H9 (cell line): ENCODE data around the gene LINGO3. TPM values are rescaled to one million over a fixed set of nuclear protein-coding genes. Genes with fewer than 3 reads are reported as not detected.
A peak's percentile ranks its signal among the peaks of the same experiment; 100 is the strongest.

Source experiments
- DNase-seq: peaks from one replicate; pipeline ENCODE4 v3.0.0-alpha.2; 2017
- H2AFZ ChIP-seq: one replicate; pipeline ENCODE4 v1.6.1; 2013; ENCODE audit warnings: mild to moderate bottlenecking, low read length, control low read depth, moderate library complexity
- H2AK5ac ChIP-seq: 2 replicates; pipeline ENCODE4 v1.6.1; 2013; ENCODE audit warnings: low read length, control low read depth, mixed read lengths; ENCODE audit not compliant: insufficient read length
- H2BK120ac ChIP-seq: one replicate; pipeline ENCODE4 v1.6.1; 2013; ENCODE audit warnings: low read depth, mild to moderate bottlenecking, low read length, control low read depth, inconsistent platforms; ENCODE audit not compliant: poor library complexity, severe bottlenecking
- H2BK12ac ChIP-seq: 2 replicates; pipeline ENCODE4 v1.6.1; 2013; ENCODE audit warnings: low read length, control low read depth, mixed read lengths, low read depth; ENCODE audit not compliant: insufficient read length
- H2BK15ac ChIP-seq: 2 replicates; pipeline ENCODE4 v1.6.1; 2013; ENCODE audit warnings: low read depth, low read length, control low read depth
- H2BK20ac ChIP-seq: one replicate; pipeline ENCODE4 v1.6.1; 2013; ENCODE audit warnings: low read depth, mild to moderate bottlenecking, low read length, control low read depth, inconsistent platforms; ENCODE audit not compliant: poor library complexity, severe bottlenecking
- H2BK5ac ChIP-seq: 2 replicates; pipeline ENCODE4 v1.6.1; 2013; ENCODE audit warnings: low read length, control low read depth, mixed read lengths; ENCODE audit not compliant: insufficient read length
- H3K14ac ChIP-seq: 2 replicates; pipeline ENCODE4 v1.6.1; 2013; ENCODE audit warnings: low read length, control low read depth; ENCODE audit not compliant: insufficient read depth
- H3K18ac ChIP-seq: 2 replicates; pipeline ENCODE4 v1.6.1; 2013; ENCODE audit warnings: low read depth, mild to moderate bottlenecking, mixed read lengths, low read length, control low read depth; ENCODE audit not compliant: insufficient read length
- H3K23ac ChIP-seq: 2 replicates; pipeline ENCODE4 v1.6.1; 2013; ENCODE audit warnings: low read length, control low read depth, mixed read lengths, low read depth; ENCODE audit not compliant: insufficient read length
- H3K23me2 ChIP-seq: 2 replicates; pipeline ENCODE4 v1.6.1; 2013; ENCODE audit warnings: low read depth, mild to moderate bottlenecking, mixed read lengths, low read length, control low read depth; ENCODE audit not compliant: insufficient read length, poor library complexity, severe bottlenecking
- H3K27ac ChIP-seq: 2 replicates; pipeline ENCODE4 v1.5.1; 2013; ENCODE audit warnings: low read length, control low read depth, mixed read lengths, low read depth; ENCODE audit not compliant: insufficient read length
- H3K27me3 ChIP-seq: 2 replicates; pipeline ENCODE4 v1.6.1; 2013; ENCODE audit warnings: low read length, control low read depth, inconsistent platforms; ENCODE audit not compliant: insufficient read depth
- H3K4ac ChIP-seq: 2 replicates; pipeline ENCODE4 v1.6.1; 2013; ENCODE audit warnings: low read depth, mild to moderate bottlenecking, control low read depth, inconsistent platforms, low read length, moderate library complexity
- H3K4me1 ChIP-seq: 2 replicates; pipeline ENCODE4 v1.6.1; 2013; ENCODE audit warnings: low read length, control low read depth, inconsistent platforms; ENCODE audit not compliant: insufficient read depth
- H3K4me2 ChIP-seq: 2 replicates; pipeline ENCODE4 v1.6.1; 2013; ENCODE audit warnings: low read length, control low read depth, mixed read lengths; ENCODE audit not compliant: insufficient read length, insufficient read depth
- H3K56ac ChIP-seq: 2 replicates; pipeline ENCODE4 v1.6.1; 2013; ENCODE audit warnings: low read depth, mild to moderate bottlenecking, mixed read lengths, low read length, control low read depth; ENCODE audit not compliant: insufficient read length
- H3K79me1 ChIP-seq: 2 replicates; pipeline ENCODE4 v1.6.1; 2013; ENCODE audit warnings: low read depth, mild to moderate bottlenecking, moderate library complexity, low read length, control low read depth, inconsistent platforms; ENCODE audit not compliant: insufficient read depth, poor library complexity, severe bottlenecking
- H3K79me2 ChIP-seq: 2 replicates; pipeline ENCODE4 v1.6.1; 2013; ENCODE audit warnings: low read length, control low read depth, inconsistent platforms; ENCODE audit not compliant: insufficient read depth
- H3K9ac ChIP-seq: 2 replicates; pipeline ENCODE4 v1.6.1; 2013; ENCODE audit warnings: low read length, control low read depth, mixed read lengths; ENCODE audit not compliant: insufficient read length; ENCODE audit errors: extremely low read depth
- H3K9me3 ChIP-seq: one replicate; pipeline ENCODE4 v1.6.1; 2013; ENCODE audit warnings: low read depth, low read length, inconsistent platforms; ENCODE audit not compliant: control insufficient read depth
- H3T11ph ChIP-seq: one replicate; pipeline ENCODE4 v1.6.1; 2013; ENCODE audit warnings: mild to moderate bottlenecking, low read length, control low read depth, inconsistent platforms
- H4K20me1 ChIP-seq: one replicate; pipeline ENCODE4 v1.6.1; 2013; ENCODE audit not compliant: control insufficient read depth, insufficient read length, insufficient read depth
- H4K5ac ChIP-seq: 2 replicates; pipeline ENCODE4 v1.6.1; 2013; ENCODE audit warnings: low read depth, mild to moderate bottlenecking, mixed read lengths, low read length, control low read depth; ENCODE audit not compliant: insufficient read length
- H4K8ac ChIP-seq: replicated peaks from 2 replicates; pipeline ENCODE4 v1.6.1; 2013; ENCODE audit warnings: low read length, control low read depth, mixed read lengths, low read depth; ENCODE audit not compliant: insufficient read length
- H4K91ac ChIP-seq: 2 replicates; pipeline ENCODE4 v1.6.1; 2013; ENCODE audit warnings: low read depth, mild to moderate bottlenecking, moderate library complexity, mixed read lengths, low read length, control low read depth; ENCODE audit not compliant: insufficient read length
- H3K27ac Mint-ChIP-seq, 3 experiments: 2 replicates in 2 of 3; 3 replicates in 1 of 3; pipeline ENCODE4 v1.8.0; 2020 to 2021; ENCODE audit warnings: mixed read lengths in 3 of 3, mild to moderate bottlenecking in 1 of 3, moderate library complexity in 1 of 3
- H3K27me3 Mint-ChIP-seq: 2 replicates; pipeline ENCODE4 v1.8.0; 2021; ENCODE audit warnings: low read depth, mild to moderate bottlenecking, moderate library complexity, mixed read lengths
- H3K36me3 Mint-ChIP-seq, 3 experiments: 2 replicates in 2 of 3; 3 replicates in 1 of 3; pipeline ENCODE4 v1.8.0; 2020 to 2021; ENCODE audit warnings: low read depth in 3 of 3, mixed read lengths in 3 of 3; ENCODE audit not compliant: insufficient read depth in 1 of 3
- H3K4me1 Mint-ChIP-seq, 2 experiments: 2 replicates each; pipeline ENCODE4 v1.8.0; 2020; ENCODE audit warnings: mixed read lengths in 2 of 2
- H3K4me3 Mint-ChIP-seq, 2 experiments: 2 replicates in 1 of 2; 3 replicates in 1 of 2; pipeline ENCODE4 v1.8.0; 2020 to 2021; ENCODE audit warnings: mild to moderate bottlenecking in 2 of 2, mixed read lengths in 2 of 2, moderate library complexity in 1 of 2
- H3K9me3 Mint-ChIP-seq, 2 experiments: 2 replicates in 1 of 2; 3 replicates in 1 of 2; pipeline ENCODE4 v1.8.0; 2020; ENCODE audit warnings: mild to moderate bottlenecking in 2 of 2, mixed read lengths in 2 of 2, moderate library complexity in 1 of 2
- WGBS: extraction: QIAGEN DNeasy Blood & Tissue Kit; methylation state at CpG from one replicate; pipeline ENCODE4 v1.1.7; 2013; ENCODE audit warnings: missing lambda C conversion rate, low lambda C conversion rate, mixed read lengths; ENCODE audit not compliant: insufficient read length; ENCODE audit errors: extremely low coverage; 5-methylcytosine and 5-hydroxymethylcytosine counted together
- total RNA-seq: library from RNA; stranded (reverse); gene quantifications from 2 replicates; pipeline ENCODE4 v1.2.1, GENCODE V29; 2021
- TF ChIP-seq, protein P1 (sequence below): fragments of 200-600 bp; sonication (generic); conservative IDR thresholded peaks from 3 replicates; pipeline ENCODE4 v1.8.0; 2021; ENCODE audit warnings: antibody characterized with exemption, mild to moderate bottlenecking

The LINGO3 gene
- total RNA-seq, 1 experiment from 2014 or later: 0.28 TPM

DNA sequence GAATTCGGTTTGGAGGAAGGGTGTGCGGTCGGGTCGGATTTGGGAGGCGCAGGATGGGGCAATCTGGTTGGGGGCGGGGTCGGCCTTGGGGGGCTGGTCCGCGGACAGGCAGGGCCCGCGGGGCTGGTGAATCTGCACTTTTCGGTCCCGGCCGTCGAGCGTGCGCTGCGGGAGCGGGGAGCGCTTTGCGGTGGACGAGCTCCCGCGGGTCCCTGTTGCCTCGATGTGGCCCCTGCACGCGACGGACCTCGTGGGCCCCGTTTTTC is 37.9 kb downstream of the LINGO3 start:
- peak overlapping the region; percentile 52 for H3K18ac ChIP-seq
- no peaks in the 10 kb centered on the region for H3K79me1 ChIP-seq
- H3K9ac ChIP-seq: peak overlapping the region; percentile 99
- no peak overlapping the region for H4K5ac ChIP-seq
- no peaks in the 10 kb centered on the region for H3K27me3 ChIP-seq
- H3T11ph ChIP-seq: no peak overlapping the region
- H3K4me1 ChIP-seq: 0 out of 2 replicates have a peak, but pooled peaks cover 2% of the 10 kb centered on the region
- no peak overlapping the region for H2AFZ ChIP-seq
- DNase-seq: no peak
- TF ChIP-seq, protein P1, sequence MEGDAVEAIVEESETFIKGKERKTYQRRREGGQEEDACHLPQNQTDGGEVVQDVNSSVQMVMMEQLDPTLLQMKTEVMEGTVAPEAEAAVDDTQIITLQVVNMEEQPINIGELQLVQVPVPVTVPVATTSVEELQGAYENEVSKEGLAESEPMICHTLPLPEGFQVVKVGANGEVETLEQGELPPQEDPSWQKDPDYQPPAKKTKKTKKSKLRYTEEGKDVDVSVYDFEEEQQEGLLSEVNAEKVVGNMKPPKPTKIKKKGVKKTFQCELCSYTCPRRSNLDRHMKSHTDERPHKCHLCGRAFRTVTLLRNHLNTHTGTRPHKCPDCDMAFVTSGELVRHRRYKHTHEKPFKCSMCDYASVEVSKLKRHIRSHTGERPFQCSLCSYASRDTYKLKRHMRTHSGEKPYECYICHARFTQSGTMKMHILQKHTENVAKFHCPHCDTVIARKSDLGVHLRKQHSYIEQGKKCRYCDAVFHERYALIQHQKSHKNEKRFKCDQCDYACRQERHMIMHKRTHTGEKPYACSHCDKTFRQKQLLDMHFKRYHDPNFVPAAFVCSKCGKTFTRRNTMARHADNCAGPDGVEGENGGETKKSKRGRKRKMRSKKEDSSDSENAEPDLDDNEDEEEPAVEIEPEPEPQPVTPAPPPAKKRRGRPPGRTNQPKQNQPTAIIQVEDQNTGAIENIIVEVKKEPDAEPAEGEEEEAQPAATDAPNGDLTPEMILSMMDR: no peak
- H2AK5ac ChIP-seq: no peak overlapping the region
- H4K20me1 ChIP-seq: peaks cover 2% of the 10 kb centered on the region
- H2BK120ac ChIP-seq: no peak overlapping the region
- Mint-ChIP-seq H3K27me3 (peaks cover 8% of the 10 kb centered on the region), H3K36me3 (peaks cover 20 to 41% (median 27%) of the 10 kb centered on the region in 3 experiments), H3K4me1 (peaks cover 21 to 34% of the 10 kb centered on the region in 2 experiments), H3K27ac (peak overlapping the region; percentile 42 to 97 (median 94); a peak in 5 of 7 replicates), H3K4me3 (peak overlapping the region; percentile 91 to 97), H3K9me3 (no peaks in the 10 kb centered on the region; a peak in 3 of 5 replicates)
- peaks cover 4% of the 10 kb centered on the region for H3K23me2 ChIP-seq
- H3K4ac ChIP-seq: no peak overlapping the region
- H3K27ac ChIP-seq: no peak overlapping the region
- H2BK15ac ChIP-seq: no peak overlapping the region
- no peak overlapping the region for H3K56ac ChIP-seq
- no peak overlapping the region for H3K23ac ChIP-seq
- no peak overlapping the region for H2BK12ac ChIP-seq
- H4K8ac ChIP-seq: no peak overlapping the region
- no peak overlapping the region for H2BK5ac ChIP-seq
- no peak overlapping the region for H4K91ac ChIP-seq
- no peaks in the 10 kb centered on the region for H3K9me3 ChIP-seq
- no CpG with 5 or more reads among the region's 30 CpGs for WGBS
- peak overlapping the region; percentile 61 for H3K4me2 ChIP-seq
- peaks cover 24% of the 10 kb centered on the region; the same call in 1 of the 2 replicates for H3K79me2 ChIP-seq
- peak overlapping the region; percentile 97 for H3K14ac ChIP-seq
- H2BK20ac ChIP-seq: no peak overlapping the region
